Erythroblast (primary cell): ENCODE data around the gene C6orf163.
A peak's percentile ranks its signal among the peaks of the same experiment; 100 is the strongest.
"Not testable (repeated sequence)": the region's sequence is repeated elsewhere in the genome, so short reads cannot be mapped to it uniquely, and the experiment has no call there.

ENCODE experiments used
- DNase-seq, 2 experiments: peaks; one replicate each; lab custom pipeline; 2025; lab: John Stamatoyannopoulos, UW
- GATA1 ChIP-seq: IDR thresholded peaks from 2 replicates; pipeline ENCODE4 v1.6.1; 2011; ENCODE audit warnings: low read depth, mild to moderate bottlenecking, control low read depth, low read length, moderate library complexity
- POLR2A ChIP-seq: IDR thresholded peaks from 2 replicates; pipeline ENCODE4 v1.6.1; 2011; ENCODE audit warnings: mild to moderate bottlenecking, low read length

The C6orf163 gene

GRCh38 chr6:87344731-87345130 is at the start of gene C6orf163:
TSS of gene C6orf163 (plus strand) at chr6:87344813. CDS start at chr6:87345100, 287 bp downstream.
- TF ChIP-seq GATA1 = no peak
- TF ChIP-seq POLR2A = no peak
- no peak for DNase-seq

GRCh38 chr6:87297119-87297518 is 47.5 kb upstream of the C6orf163 start:
- no peak for TF ChIP-seq GATA1
- no peak for TF ChIP-seq POLR2A
- no peak for DNase-seq

- not testable (repeated sequence) for DNase-seq
These were observed 43.3 kb upstream of the C6orf163 start for GRCh38 chr6:87301277-87301676.

GRCh38 chr6:87308970-87309369 is 35.6 kb upstream of the C6orf163 start:
- no peak for DNase-seq
- TF ChIP-seq GATA1 (no peak), POLR2A (no peak)

- TF ChIP-seq GATA1 (no peak), POLR2A (no peak)
- DNase-seq = no peak
These were observed 31.8 kb upstream of the C6orf163 start for GRCh38 chr6:87312860-87313259.

- TF ChIP-seq GATA1 (no peak), POLR2A (no peak)
- no peak for DNase-seq
These were observed 29.5 kb upstream of the C6orf163 start for GRCh38 chr6:87315071-87315470.

- peak in 1 of 2 experiments; percentile 5 for DNase-seq
- TF ChIP-seq POLR2A (no peak), GATA1 (no peak)
These were observed 25.2 kb upstream of the C6orf163 start for GRCh38 chr6:87319271-87319987.

- peak; percentile 91 to 93 for DNase-seq
- peak; percentile 85 for TF ChIP-seq POLR2A
- no peak for TF ChIP-seq GATA1
These were observed 22.1 kb upstream of the C6orf163 start, which contains the start of gene SMIM8 for GRCh38 chr6:87322304-87323212. TSS of gene SMIM8 (plus strand) at chr6:87322588. CDS start at chr6:87337032, 14,444 bp downstream.

- DNase-seq = not testable (repeated sequence)
These were observed 20.7 kb upstream of the C6orf163 start for GRCh38 chr6:87323880-87324279.

- TF ChIP-seq POLR2A (no peak), GATA1 (no peak)
These were observed 13.7 kb upstream of the C6orf163 start for GRCh38 chr6:87330961-87331360.

GRCh38 chr6:87333033-87333432 is 11.6 kb upstream of the C6orf163 start:
- TF ChIP-seq POLR2A = no peak
- no peak for TF ChIP-seq GATA1
- no peak for DNase-seq

More at GRCh38 chr6:87330961-87331360, 13.7 kb upstream of the C6orf163 start:
- DNase-seq = no peak

- TF ChIP-seq GATA1 (no peak), POLR2A (no peak)
- peak; percentile 54 to 72 for DNase-seq
These were observed 10.9 kb upstream of the C6orf163 start for GRCh38 chr6:87333591-87334181.

- DNase-seq = no peak
- no peak for TF ChIP-seq POLR2A
- TF ChIP-seq GATA1 = no peak
These were observed 9.9 kb upstream of the C6orf163 start for GRCh38 chr6:87334683-87335082.

GRCh38 chr6:87336367-87336766 is 8.2 kb upstream of the C6orf163 start:
- no peak for TF ChIP-seq GATA1
- TF ChIP-seq POLR2A = no peak
- DNase-seq = no peak
